ENCODE measurements around the gene CDKN1B.

DNA sequence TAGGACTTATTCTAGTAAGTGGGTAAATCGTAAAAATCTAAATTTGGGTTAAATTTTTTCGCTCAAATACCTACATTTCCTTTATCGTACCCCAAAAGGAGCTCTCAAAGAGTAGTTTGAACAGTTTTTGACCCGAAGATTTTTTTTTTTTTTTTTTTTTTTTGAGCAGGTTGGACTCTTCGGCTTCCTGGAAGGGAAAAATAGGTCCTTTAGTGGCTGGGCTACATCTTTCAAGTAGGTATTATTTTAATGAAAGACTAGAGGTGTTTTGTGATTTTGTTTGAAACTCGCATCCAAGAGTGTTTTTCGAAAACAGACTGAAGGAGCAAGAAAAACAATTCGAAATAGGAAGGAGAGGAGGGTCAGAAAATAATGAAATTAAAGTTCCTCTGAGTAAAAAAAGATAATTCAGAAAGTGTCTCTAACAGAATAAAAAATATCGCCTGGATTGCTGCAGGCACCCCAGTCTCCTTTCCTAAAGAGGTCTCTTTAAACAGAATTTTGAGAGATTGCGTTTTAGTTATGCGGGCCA lies 6.0 kb downstream of the CDKN1B start:
- TF ChIP-seq POLR2A (IDR thresholded peaks at IDR 0.05; ENCODE audit: low read depth, low read length) = no peak
- no peak for TF ChIP-seq TAF1 (IDR thresholded peaks at IDR 0.05; ENCODE audit: low read depth, low read length)
- no peak for TF ChIP-seq SPI1 (IDR thresholded peaks at IDR 0.05; ENCODE audit: low read depth, low read length)
- TF ChIP-seq POLR2AphosphoS5 (IDR thresholded peaks at IDR 0.05; ENCODE audit: low read depth, low read length) = no peak

Measured in GM12891 (cell line).